ENCODE data around the gene DNAJA3. TPM values are rescaled to one million over a fixed set of nuclear protein-coding genes. Genes with fewer than 3 reads are reported as not detected.

Gene DNAJA3
- total and polyA plus RNA-seq, 2 experiments from 2014 or later: 47.2 to 51.0 TPM

GRCh38 chr16:4415538-4416199 lies 10.0 kb upstream of the DNAJA3 start:
- peak overlapping the region; percentile 36; the same call in 1 of the 2 replicates for H3K27ac ChIP-seq
- DNase-seq: peak; percentile 62

DNA sequence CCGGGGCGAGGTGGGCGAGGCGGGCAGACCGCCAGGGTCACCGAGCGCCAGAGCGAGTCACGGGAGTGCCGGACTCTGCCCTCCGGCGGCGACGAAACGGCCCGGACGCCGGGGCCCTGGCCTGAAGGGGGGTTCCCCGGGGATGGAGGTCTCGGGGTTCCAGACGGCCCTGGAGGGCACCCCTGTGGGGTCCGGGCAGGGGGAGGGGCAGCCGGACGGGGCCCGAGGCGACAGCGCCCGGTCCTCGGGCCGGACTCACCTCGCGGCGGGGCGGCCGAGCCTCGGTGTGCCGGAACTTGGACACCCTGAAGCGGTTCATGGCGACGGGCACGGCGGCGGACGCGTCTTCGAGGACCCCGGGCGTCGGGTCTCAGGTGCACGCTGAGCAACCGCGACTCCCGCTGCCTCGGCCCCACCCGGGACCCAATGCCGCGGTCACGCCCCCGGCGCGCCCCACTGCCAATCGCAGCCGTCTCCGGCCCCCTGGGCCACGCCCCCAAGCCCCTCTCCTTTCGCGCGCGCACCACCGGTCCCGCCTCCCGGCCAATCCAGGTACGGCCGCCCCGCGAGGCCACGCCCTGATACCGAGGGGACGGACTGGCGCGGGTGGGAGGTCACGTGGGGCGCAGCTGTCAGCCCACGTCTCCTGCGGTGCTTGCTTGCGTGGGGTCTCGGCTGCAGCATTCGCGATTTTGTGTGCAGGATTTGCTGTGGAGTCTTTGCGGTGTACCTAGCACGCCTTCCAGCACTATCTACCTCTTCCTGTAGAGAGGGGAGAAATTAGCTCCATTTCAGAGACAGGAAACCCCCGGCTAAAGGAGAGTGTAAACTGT lies 9.3 kb upstream of the DNAJA3 start, which contains the start of gene CORO7:
Gene CORO7, minus strand, starts transcription at position 397 of the 833 bp plus-strand sequence. Its CDS starts 78 bp downstream, at position 319.
- H3K27ac ChIP-seq: peak within 1 kb of the TSS; percentile 36; the same call in 1 of the 2 replicates
- no peaks in the 10 kb centered on the region for H3K27me3 ChIP-seq (replicated peaks; ENCODE audit: insufficient read depth)
- H3K4me3 ChIP-seq: peak within 1 kb of the TSS; percentile 87
- H3K79me2 ChIP-seq (ENCODE audit: insufficient read depth): peaks cover 38% of the 10 kb centered on the region
- H3K36me3 ChIP-seq (ENCODE audit: low read depth): no peaks in the 10 kb centered on the region
- WGBS, 2 experiments (ENCODE audit: low coverage in 1 of 2, low lambda C conversion rate in 2 of 2, missing lambda C conversion rate in 2 of 2): 1 to 2% methylated on average over 35 to 49 of the region's 92 CpGs
- no peaks in the 10 kb centered on the region for H3K9me2 ChIP-seq (ENCODE audit: insufficient read depth)
- TF ChIP-seq EZH2phosphoT487 (IDR thresholded peaks at IDR 0.05; ENCODE audit: insufficient read depth, low read depth) (no peak), EZH2 (IDR thresholded peaks at IDR 0.05; ENCODE audit: insufficient read depth, poor library complexity, severe bottlenecking) (no peak)
- H4K20me1 ChIP-seq (ENCODE audit: insufficient read depth): no peaks in the 10 kb centered on the region
- peak; percentile 93 for DNase-seq
- peak within 1 kb of the TSS; percentile 79 for H3K9ac ChIP-seq
- H2AFZ ChIP-seq: peak within 1 kb of the TSS; percentile 86
- peak within 1 kb of the TSS; percentile 86 for H3K4me2 ChIP-seq (ENCODE audit: unreplicated experiment)
- H3K9me3 ChIP-seq (ENCODE audit: low read depth): no peaks in the 10 kb centered on the region
- peaks cover 11% of the 10 kb centered on the region; the same call in 1 of the 2 replicates for H3F3A ChIP-seq (ENCODE audit: insufficient read depth)
- in situ Hi-C loops (cut with MboI): no loop called here
- 0 out of 2 replicates have a peak, but pooled peaks cover 6% of the 10 kb centered on the region for H3K4me1 ChIP-seq (ENCODE audit: insufficient read depth)

More at GRCh38 chr16:4415538-4416199, 10.0 kb upstream of the DNAJA3 start:
- Histone ChIP-seq H3F3A (ENCODE audit: insufficient read depth) (peaks cover 11% of the 10 kb centered on the region; the same call in 1 of the 2 replicates), H3K36me3 (ENCODE audit: low read depth) (no peaks in the 10 kb centered on the region), H3K79me2 (ENCODE audit: insufficient read depth) (peaks cover 46% of the 10 kb centered on the region), H3K9me3 (ENCODE audit: low read depth) (no peaks in the 10 kb centered on the region), H2AFZ (peak overlapping the region; percentile 86), H3K9ac (peak overlapping the region; percentile 79), H3K4me2 (ENCODE audit: unreplicated experiment) (peak overlapping the region; percentile 86), H3K4me3 (peak overlapping the region; percentile 87), H4K20me1 (ENCODE audit: insufficient read depth) (no peaks in the 10 kb centered on the region), H3K9me2 (ENCODE audit: insufficient read depth) (no peaks in the 10 kb centered on the region), H3K4me1 (ENCODE audit: insufficient read depth) (0 out of 2 replicates have a peak, but pooled peaks cover 6% of the 10 kb centered on the region), H3K27me3 (replicated peaks; ENCODE audit: insufficient read depth) (no peaks in the 10 kb centered on the region)
- in situ Hi-C loops (cut with MboI): no loop called here
- WGBS, 2 experiments (ENCODE audit: low coverage in 1 of 2, low lambda C conversion rate in 2 of 2, missing lambda C conversion rate in 2 of 2): 1 to 2% methylated on average over 18 to 38 of the region's 44 CpGs
- TF ChIP-seq EZH2 (IDR thresholded peaks at IDR 0.05; ENCODE audit: insufficient read depth, poor library complexity, severe bottlenecking): no peak

- Histone ChIP-seq H3K79me2 (ENCODE audit: insufficient read depth) (peaks cover 12% of the 10 kb centered on the region), H2AFZ (no peak overlapping the region), H3K4me1 (ENCODE audit: insufficient read depth) (peaks cover 7% of the 10 kb centered on the region; the same call in 1 of the 2 replicates), H3K36me3 (ENCODE audit: low read depth) (no peaks in the 10 kb centered on the region), H3K4me2 (ENCODE audit: unreplicated experiment) (no peak overlapping the region), H3K4me3 (no peak overlapping the region), H3K27ac (no peak overlapping the region), H3F3A (ENCODE audit: insufficient read depth) (peaks cover 10% of the 10 kb centered on the region; the same call in 1 of the 2 replicates), H3K9ac (no peak overlapping the region), H4K20me1 (ENCODE audit: insufficient read depth) (no peaks in the 10 kb centered on the region), H3K27me3 (replicated peaks; ENCODE audit: insufficient read depth) (no peaks in the 10 kb centered on the region), H3K9me3 (ENCODE audit: low read depth) (no peaks in the 10 kb centered on the region), H3K9me2 (ENCODE audit: insufficient read depth) (no peaks in the 10 kb centered on the region)
- DNase-seq: no peak
- WGBS, 2 experiments (ENCODE audit: low coverage in 1 of 2, low lambda C conversion rate in 2 of 2, missing lambda C conversion rate in 2 of 2): 80 to 82% methylated on average over 7 of the region's 7 CpGs
- in situ Hi-C loops (cut with MboI): no loop called here
- TF ChIP-seq EZH2phosphoT487 (IDR thresholded peaks at IDR 0.05; ENCODE audit: insufficient read depth, low read depth) (no peak), EZH2 (IDR thresholded peaks at IDR 0.05; ENCODE audit: insufficient read depth, poor library complexity, severe bottlenecking) (no peak)
These were observed 6.2 kb upstream of the DNAJA3 start for GRCh38 chr16:4419402-4419959.

DNA sequence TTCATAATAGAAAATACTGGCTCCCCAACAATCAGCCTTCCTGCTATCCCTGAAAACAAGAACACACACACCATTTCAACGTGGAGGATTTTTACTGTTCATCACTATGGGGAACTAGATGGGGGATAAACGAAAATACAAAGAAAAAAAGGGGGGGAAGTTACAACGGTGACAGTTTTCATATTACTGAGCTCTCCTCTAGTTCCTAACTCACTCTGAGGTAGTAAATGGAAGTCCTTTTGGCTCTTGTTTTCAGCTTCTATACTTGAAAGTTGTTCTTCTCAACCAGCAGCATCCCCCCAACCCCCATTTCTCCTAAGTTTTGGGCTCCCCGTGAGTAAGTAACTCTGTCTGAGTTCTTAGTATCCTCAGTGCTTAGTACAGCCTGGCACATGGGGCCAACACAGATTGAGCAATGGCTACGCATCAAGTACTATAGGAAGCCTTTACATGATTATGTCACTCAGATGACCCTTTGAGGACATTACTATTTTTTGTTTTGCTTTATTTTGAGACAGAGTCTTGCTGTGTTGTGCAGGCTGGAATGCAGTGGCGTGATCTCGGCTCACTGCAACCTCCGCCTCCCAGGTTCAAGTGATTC lies 5.1 kb upstream of the DNAJA3 start:
- H4K20me1 ChIP-seq (ENCODE audit: insufficient read depth): no peaks in the 10 kb centered on the region
- no peak for DNase-seq
- no peak overlapping the region for H3K4me3 ChIP-seq
- peaks cover 4% of the 10 kb centered on the region; the same call in 1 of the 2 replicates for H3K4me1 ChIP-seq (ENCODE audit: insufficient read depth)
- H3K79me2 ChIP-seq (ENCODE audit: insufficient read depth): 0 out of 2 replicates have a peak, but pooled peaks cover 1% of the 10 kb centered on the region
- no peak for TF ChIP-seq EZH2phosphoT487 (IDR thresholded peaks at IDR 0.05; ENCODE audit: insufficient read depth, low read depth)
- TF ChIP-seq EZH2 (IDR thresholded peaks at IDR 0.05; ENCODE audit: insufficient read depth, poor library complexity, severe bottlenecking): no peak
- H3K9me3 ChIP-seq (ENCODE audit: low read depth): no peaks in the 10 kb centered on the region
- no peak overlapping the region for H3K9ac ChIP-seq
- no peaks in the 10 kb centered on the region for H3K36me3 ChIP-seq (ENCODE audit: low read depth)
- in situ Hi-C loops (cut with MboI): no loop called here
- H3K9me2 ChIP-seq (ENCODE audit: insufficient read depth): no peaks in the 10 kb centered on the region
- H3K4me2 ChIP-seq (ENCODE audit: unreplicated experiment): no peak overlapping the region
- no peak overlapping the region for H2AFZ ChIP-seq
- H3F3A ChIP-seq (ENCODE audit: insufficient read depth): no peaks in the 10 kb centered on the region
- no peaks in the 10 kb centered on the region for H3K27me3 ChIP-seq (replicated peaks; ENCODE audit: insufficient read depth)
- no peak overlapping the region for H3K27ac ChIP-seq
- 74 to 75% methylated on average over 8 of the region's 8 CpGs for WGBS, 2 experiments (ENCODE audit: low coverage in 1 of 2, low lambda C conversion rate in 2 of 2, missing lambda C conversion rate in 2 of 2)
